ENCODE results near the gene STN1. TPM values are rescaled to one million over a fixed set of nuclear protein-coding genes. Genes with fewer than 3 reads are reported as not detected.

STN1 gene
- total RNA-seq (10 to 100 TPM; 24.7 to 38.7 (median 31.4) TPM), polyA plus RNA-seq (10 to 100 TPM; 16.5 to 38.0 TPM)
- long read RNA-seq, donor 1, transcript STN1-201 (10 exons, 1,417 nt), result major isoform, 35 of 44 reads
- long read RNA-seq, donor 1, transcript STN1-202 (9 exons, 1,311 nt), result minor isoform, 5 of 44 reads
- long read RNA-seq, donor 1, partial matches to known transcripts, result 0 of 44 reads
- long read RNA-seq, donor 1, other reads (novel, unspliced or antisense), result 4 of 44 reads
- long read RNA-seq, donor 2, transcript STN1-201 (10 exons, 1,417 nt), result major isoform, 42 of 61 reads
- long read RNA-seq, donor 2, transcript STN1-202 (9 exons, 1,311 nt), result minor isoform, 8 of 61 reads
- long read RNA-seq, donor 2, partial matches to known transcripts, result 3 of 61 reads
- long read RNA-seq, donor 2, other reads (novel, unspliced or antisense), result 7 of 61 reads
- long read RNA-seq, donor 3, transcript STN1-202 (9 exons, 1,311 nt), result minor isoform, 20 of 109 reads
- long read RNA-seq, donor 3, transcript STN1-201 (10 exons, 1,417 nt), result major isoform, 73 of 109 reads
- long read RNA-seq, donor 3, partial matches to known transcripts, result 3 of 109 reads
- long read RNA-seq, donor 3, other reads (novel, unspliced or antisense), result 13 of 109 reads

GRCh38 chr10:103918053-103918846 is at the start of gene STN1:
STN1 (minus strand) TSS chr10:103918184; CDS start chr10:103917594, 590 bp downstream.
- Histone ChIP-seq H3K27me3 (no peaks in the 10 kb centered on the region), H3K9me3 (peaks cover 0 to 8% (median 0%) of the 10 kb centered on the region in 11 donors), H3K27ac (peak within 1 kb of the TSS; percentile 92 to 99 (median 96)), H3K4me1 (peaks cover 10 to 51% (median 34%) of the 10 kb centered on the region in 9 donors), H3K4me3 (peak within 1 kb of the TSS; percentile 48 to 88 (median 79)), H3K36me3 (no peaks in the 10 kb centered on the region)
- DNase-seq, result peak; percentile 97 to 99
- ATAC-seq, result peak; percentile 97 to 99 (median 98)
- intact Hi-C loops (cut with DNase I), result loop anchor here in 7 of 10 donors (1.0 to 10.0 kb wide), 6 partner anchors 24 to 417 kb away; partner anchors contain the start of genes SLK (in 7 of the 7), ITPRIP (in 1 of the 7) and SFR1 (in 1 of the 7)
- TF ChIP-seq CTCF (IDR thresholded peaks at IDR 0.05), result peak in 3 of 9 donors; percentile 5 to 13 (median 10)
- WGBS, 2 donors, result 0% methylated on average over 47 to 53 of the region's 53 CpGs

GRCh38 chr10:103967448-103968071 is 49.6 kb upstream of the STN1 start:
- peak in 1 of 9 donors; percentile 7 for TF ChIP-seq CTCF (IDR thresholded peaks at IDR 0.05)
- intact Hi-C loops (cut with DNase I), result loop anchor here in 8 of 10 donors (1.0 to 5.0 kb wide), 9 partner anchors 45 to 155 kb away; partner anchors contain the start of genes STN1 (in 7 of the 8) and SFR1 (in 3 of the 8)
- H3K27me3 ChIP-seq, result no peaks in the 10 kb centered on the region
- peak overlapping the region; percentile 89 to 99 (median 97) for H3K27ac ChIP-seq
- H3K36me3 ChIP-seq, result no peaks in the 10 kb centered on the region
- peak in 7 of 8 donors; percentile 16 to 61 (median 42) for ATAC-seq
- H3K4me1 ChIP-seq, result peaks cover 0 to 50% (median 31%) of the 10 kb centered on the region in 9 donors
- H3K4me3 ChIP-seq, result peak overlapping the region; percentile 69 to 95 (median 86)
- peak in 1 of 2 donors; percentile 10 for DNase-seq
- H3K9me3 ChIP-seq, result no peaks in the 10 kb centered on the region
- 0% methylated on average over 48 to 55 of the region's 55 CpGs for WGBS, 2 donors

GRCh38 chr10:103966671-103967447 is 48.9 kb upstream of the STN1 start, which contains the start of gene SLK:
SLK (plus strand) TSS chr10:103967140; CDS start chr10:103967746, 606 bp downstream.
- TF ChIP-seq CTCF (IDR thresholded peaks at IDR 0.05), result no peak
- Histone ChIP-seq H3K4me1 (peaks cover 0 to 47% (median 31%) of the 10 kb centered on the region in 9 donors), H3K9me3 (no peaks in the 10 kb centered on the region), H3K4me3 (peak within 1 kb of the TSS; percentile 69 to 95 (median 86)), H3K27ac (peak within 1 kb of the TSS; percentile 89 to 99 (median 97)), H3K36me3 (no peaks in the 10 kb centered on the region), H3K27me3 (no peaks in the 10 kb centered on the region)
- DNase-seq (peak; percentile 83 to 89), ATAC-seq (peak; percentile 95 to 99 (median 96))
- intact Hi-C loops (cut with DNase I), result loop anchor here in 8 of 10 donors (1.0 to 5.0 kb wide), 9 partner anchors 45 to 156 kb away; partner anchors contain the start of genes STN1 (in 7 of the 8) and SFR1 (in 3 of the 8)
- 1% methylated on average over 78 to 92 of the region's 92 CpGs for whole genome bisulfite sequencing, 2 donors

Measured in heart right ventricle (tissue), 16 donors.